Heart left ventricle (tissue), 13 donors: ENCODE data around the gene CAPN9.

Experiments used
- POLR2A ChIP-seq, 2 donors: fragments of 450-650 bp; IDR thresholded peaks; one replicate each; pipeline ENCODE4 v1.6.1; 2017; ENCODE audit warnings: antibody characterized with exemption in 2 of 2, mild to moderate bottlenecking in 2 of 2, moderate library complexity in 2 of 2
- TF ChIP-seq, protein P1 (sequence below), 12 donors: fragments of 200-600 bp; sonication (generic) in 4 of 12; IDR thresholded peaks; one replicate each; pipeline versions ENCODE4 v1.5.0 to v1.8.0; 2018 to 2022; ENCODE audit warnings: antibody characterized with exemption in 12 of 12, mild to moderate bottlenecking in 5 of 12
- donor health status: ischemic (EF 13 %, LVEDD 7.1; RV severe dilation, severe dysfunction).
- donor health status: DM: no; HTN: yes; CAD: no.
- donor health status: DM: no; HTN: no; CAD: no.
- donor health status: ischemic (EF 25% LVEDD 6.9; RV normal size, moderate dysfunction).
- donor health status: ischemic (EF 25% LVEDD 5.7; RV mildly dilated, moderate dysfunction).
- donor health status: ischemic (EF 35%, LVEDD 5.7; RV mildly dilated, moderate dysfunction).
- donor health status: nonischemic (EF 11% LVEDD 7.7; RV severe dilation, severe dysfunction).
- donor health status: DM: yes; HTN: yes; CAD: no.
- donor health status: PGD.
- donor health status: ischemic (EF 29% LVEDD 5.4; RV normal size, mild dysfunction).
- donor health status: nonischemic (EF 23%, LVEDD 6.1; RV moderate dilation, normal function).

DNA sequence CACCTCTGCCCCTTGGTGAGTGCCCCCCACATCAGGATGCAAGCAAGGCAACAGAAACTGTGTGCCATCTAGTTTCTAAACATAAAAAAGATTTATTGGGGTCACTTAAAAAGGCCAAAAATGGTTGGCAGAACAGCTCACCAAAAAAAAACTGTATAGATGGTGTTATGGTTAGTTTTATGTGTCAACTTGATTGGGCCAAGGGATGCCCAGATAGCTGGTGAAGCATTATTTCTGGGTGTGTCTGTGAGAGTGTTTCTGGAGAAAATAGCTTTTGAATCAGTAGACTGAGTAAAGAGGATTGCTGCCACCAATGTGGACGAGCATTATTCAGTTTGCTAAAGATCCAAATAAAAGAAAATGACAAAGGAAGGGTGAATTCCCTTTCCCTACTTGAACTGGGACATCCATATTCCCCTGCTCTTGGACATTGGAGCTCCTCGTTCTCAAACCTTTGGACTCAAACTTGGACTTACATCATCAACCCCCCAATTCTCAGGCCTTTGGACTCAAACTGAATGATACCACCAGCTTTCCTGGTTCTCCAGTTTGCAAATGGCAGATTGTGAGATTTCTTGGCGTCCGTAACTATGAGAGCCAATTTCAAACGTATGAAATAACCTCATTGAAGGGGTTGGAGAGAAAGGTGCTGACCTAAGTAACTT, 16.9 kb downstream of the CAPN9 start:
- TF ChIP-seq, protein P1, sequence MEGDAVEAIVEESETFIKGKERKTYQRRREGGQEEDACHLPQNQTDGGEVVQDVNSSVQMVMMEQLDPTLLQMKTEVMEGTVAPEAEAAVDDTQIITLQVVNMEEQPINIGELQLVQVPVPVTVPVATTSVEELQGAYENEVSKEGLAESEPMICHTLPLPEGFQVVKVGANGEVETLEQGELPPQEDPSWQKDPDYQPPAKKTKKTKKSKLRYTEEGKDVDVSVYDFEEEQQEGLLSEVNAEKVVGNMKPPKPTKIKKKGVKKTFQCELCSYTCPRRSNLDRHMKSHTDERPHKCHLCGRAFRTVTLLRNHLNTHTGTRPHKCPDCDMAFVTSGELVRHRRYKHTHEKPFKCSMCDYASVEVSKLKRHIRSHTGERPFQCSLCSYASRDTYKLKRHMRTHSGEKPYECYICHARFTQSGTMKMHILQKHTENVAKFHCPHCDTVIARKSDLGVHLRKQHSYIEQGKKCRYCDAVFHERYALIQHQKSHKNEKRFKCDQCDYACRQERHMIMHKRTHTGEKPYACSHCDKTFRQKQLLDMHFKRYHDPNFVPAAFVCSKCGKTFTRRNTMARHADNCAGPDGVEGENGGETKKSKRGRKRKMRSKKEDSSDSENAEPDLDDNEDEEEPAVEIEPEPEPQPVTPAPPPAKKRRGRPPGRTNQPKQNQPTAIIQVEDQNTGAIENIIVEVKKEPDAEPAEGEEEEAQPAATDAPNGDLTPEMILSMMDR (IDR thresholded peaks at IDR 0.05): no peak
- TF ChIP-seq POLR2A (IDR thresholded peaks at IDR 0.05): no peak
